Fibroblast of skin of back (primary cell): Measurements from ENCODE around the gene ZC3HAV1L.
"Not testable (repeated sequence)": the region's sequence is repeated elsewhere in the genome, so short reads cannot be mapped to it uniquely, and the experiment has no call there.

Experiments used
- DNase-seq: peaks from one replicate; pipeline ENCODE4 v3.0.0-alpha.2; 2013

The ZC3HAV1L gene

DNA sequence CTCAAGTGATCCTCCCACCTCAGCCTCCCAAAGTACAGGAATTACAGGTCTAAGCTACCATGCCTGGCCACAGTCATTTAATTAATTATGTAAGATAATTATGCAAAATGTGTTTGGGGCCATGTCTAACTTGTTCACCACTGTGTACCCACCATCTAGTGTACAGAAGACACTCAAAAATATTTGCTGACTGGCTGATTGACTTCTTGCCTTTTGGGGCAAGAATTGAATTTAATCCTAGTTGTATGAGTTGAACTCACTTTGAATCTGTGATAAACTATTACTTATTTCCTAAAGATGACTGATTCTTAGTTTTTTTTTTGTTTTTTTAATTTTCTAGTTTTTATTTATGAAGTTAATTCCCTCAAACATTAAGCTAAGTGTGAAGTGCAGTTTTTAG is 15.8 kb upstream of the ZC3HAV1L start:
- no peak for DNase-seq

GRCh38 chr7:139049936-139050335 is 14.1 kb upstream of the ZC3HAV1L start:
- peak; percentile 40 for DNase-seq

- no peak for DNase-seq
Observed at GRCh38 chr7:139049111-139049510, 13.3 kb upstream of the ZC3HAV1L start.

- DNase-seq: no peak
Observed at GRCh38 chr7:139047970-139048369, 12.1 kb upstream of the ZC3HAV1L start.

- no peak for DNase-seq
Observed at GRCh38 chr7:139046143-139046542, 10.3 kb upstream of the ZC3HAV1L start.

- DNase-seq: no peak
Observed at GRCh38 chr7:139044813-139045794, 9.3 kb upstream of the ZC3HAV1L start.

GRCh38 chr7:139043823-139044812 is 8.3 kb upstream of the ZC3HAV1L start:
- no peak for DNase-seq

DNA sequence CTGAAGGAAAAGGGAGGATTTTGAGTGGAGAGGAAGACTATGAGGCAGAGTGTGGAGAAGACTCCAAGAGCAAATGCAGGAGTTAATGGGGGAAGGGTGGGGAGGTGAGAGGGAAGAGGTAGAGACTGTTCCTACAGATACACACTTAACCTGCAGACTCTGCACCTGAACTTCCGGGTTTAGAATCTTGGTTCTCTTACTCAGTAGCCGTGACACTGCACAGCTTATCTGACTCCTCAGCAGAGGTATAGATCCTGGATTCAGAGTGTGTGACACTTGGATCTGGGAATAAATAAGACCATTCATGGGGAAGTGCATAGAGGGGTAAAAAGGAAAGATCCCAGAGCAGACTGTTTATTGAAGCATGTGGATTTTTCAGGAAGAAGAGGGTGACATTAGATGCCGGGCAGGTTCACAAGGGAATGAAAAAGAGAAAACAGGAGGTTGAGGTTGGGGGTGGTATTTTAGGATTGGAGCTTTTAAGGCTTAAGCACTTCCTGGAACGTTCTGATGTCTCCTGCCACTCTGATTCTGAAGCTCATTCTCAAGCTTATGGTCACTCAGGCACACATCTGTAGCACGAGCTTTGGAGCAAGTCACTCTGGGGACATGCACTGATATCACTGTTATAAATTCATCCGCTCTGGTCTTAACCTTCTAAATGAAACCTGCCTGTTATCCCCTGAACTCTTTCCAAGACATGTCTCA is 5.7 kb upstream of the ZC3HAV1L start:
- DNase-seq: no peak

- no peak for DNase-seq
Observed at GRCh38 chr7:139038691-139039090, 2.8 kb upstream of the ZC3HAV1L start.

DNA sequence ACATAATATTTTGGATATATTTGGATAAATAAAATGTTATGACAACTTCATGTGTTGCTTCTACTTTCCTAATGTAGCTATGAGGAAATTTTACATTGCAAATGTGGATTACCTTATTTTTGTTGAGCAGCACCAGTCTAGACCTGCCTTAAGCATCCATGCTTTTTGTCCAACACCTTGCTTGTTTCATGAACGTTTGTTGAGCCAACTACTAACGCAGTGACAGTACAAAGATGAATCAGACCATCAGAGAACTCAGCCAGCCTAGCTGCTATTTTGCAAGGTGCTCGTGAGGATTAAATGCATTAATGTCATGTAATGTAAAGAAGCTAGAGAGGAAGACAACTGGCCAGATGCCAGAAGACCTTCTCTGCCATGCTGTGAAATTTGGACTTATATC is 1.1 kb upstream of the ZC3HAV1L start:
- no peak for DNase-seq

- peak; percentile 38 for DNase-seq
Observed at GRCh38 chr7:139034855-139035585, 822 bp downstream of the ZC3HAV1L start.

GRCh38 chr7:139034336-139034735 is 1.5 kb downstream of the ZC3HAV1L start:
- DNase-seq: peak; percentile 26

DNA sequence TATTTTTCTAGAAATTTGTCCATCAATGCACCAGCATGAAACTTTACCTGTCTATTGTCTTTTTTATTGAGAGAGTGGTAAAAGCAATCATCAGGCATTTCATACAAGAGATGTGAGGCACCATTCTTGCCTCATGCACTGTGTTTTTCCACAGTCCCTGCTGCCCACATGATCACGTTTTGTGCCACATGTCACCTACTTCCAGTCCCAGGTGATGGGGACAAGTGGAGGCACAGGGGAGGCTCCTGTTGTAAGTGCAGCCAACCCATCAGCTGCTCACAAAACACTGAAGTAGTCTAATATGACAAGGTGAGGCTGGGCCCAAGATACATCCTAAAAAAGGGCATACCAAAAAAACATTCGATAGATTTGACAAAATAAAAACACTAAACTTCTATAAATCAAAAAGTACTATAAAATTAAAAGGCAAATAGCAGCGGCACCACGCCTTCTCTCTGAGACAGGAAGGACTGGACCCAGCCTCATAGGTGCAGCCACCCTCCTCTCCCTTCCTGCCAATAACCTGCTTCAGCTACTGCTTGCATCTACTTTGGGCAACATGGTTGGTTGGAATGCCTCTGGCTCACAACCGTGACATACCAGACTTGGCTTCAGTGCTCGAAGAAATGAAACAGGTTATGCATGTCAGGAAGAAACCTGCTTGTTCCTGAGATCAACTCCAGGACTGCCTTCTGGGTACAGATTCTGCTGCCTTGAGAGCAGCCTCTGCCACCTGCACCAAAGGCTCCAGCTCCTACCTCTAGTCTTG is 2.3 kb downstream of the ZC3HAV1L start:
- no peak for DNase-seq

GRCh38 chr7:139032473-139032872 is 3.4 kb downstream of the ZC3HAV1L start:
- no peak for DNase-seq

- DNase-seq: no peak
Observed at GRCh38 chr7:139029353-139029752, 6.5 kb downstream of the ZC3HAV1L start.

- no peak for DNase-seq
Observed at GRCh38 chr7:139026551-139026950, 9.3 kb downstream of the ZC3HAV1L start.

- DNase-seq: not testable (repeated sequence)
Observed at GRCh38 chr7:139025861-139026260, 10.0 kb downstream of the ZC3HAV1L start.

DNA sequence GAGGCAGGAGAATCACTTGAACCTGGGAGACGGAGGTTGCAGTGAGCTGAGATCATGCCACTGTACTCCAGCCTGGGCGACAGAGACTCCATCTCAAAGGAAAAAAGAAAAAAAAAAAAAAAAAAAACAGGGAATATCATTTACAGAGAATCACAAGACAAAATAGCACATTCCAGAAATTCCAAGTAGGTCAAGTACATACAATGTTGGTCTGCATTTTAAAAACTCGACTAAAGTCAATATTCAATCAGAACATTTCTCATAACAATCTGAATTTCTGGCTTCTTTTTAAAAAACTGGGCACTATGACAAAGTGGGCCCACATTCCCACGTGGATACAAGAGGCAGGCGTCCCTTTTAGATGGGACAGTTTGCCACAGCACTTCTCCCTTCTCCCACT is 12.8 kb downstream of the ZC3HAV1L start:
- peak; percentile 36 for DNase-seq

DNA sequence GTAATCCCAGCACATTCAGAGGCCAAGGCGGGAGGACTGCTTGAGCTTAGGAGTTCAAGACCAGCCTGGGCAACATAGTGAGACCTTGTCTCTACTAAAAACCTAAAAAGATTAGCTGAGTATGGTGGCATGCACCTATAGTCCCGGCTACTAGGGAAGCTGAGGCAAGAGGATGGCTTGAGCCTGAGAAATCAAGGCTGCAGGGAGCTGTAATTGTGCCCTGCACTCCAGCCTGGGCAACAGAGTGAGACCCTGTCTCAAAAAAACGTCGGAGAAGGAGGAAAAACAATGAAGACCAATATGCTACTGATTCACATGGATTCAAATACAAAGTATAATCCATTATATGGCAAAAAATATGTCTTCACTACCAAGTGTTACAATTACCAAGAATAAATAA is 13.6 kb downstream of the ZC3HAV1L start:
- DNase-seq: no peak

DNA sequence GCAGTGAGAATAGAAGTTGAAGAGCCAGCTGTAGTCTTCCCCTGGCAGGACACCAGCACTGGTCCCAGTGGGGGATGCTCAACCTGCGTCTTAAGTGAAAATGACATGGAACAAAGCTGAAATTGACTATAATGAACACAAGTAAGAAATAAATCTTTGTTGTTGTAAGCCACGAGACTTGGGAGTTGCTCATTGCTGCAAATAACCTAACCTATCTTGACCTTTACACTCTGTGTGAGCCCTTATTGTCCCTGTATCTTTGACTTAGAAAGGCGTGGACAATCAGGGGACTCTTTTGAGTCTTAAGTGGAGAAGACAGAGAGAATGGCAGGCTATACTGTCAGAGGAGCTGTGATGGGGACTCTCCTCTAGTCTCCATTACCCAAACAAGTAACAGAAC is 16.9 kb downstream of the ZC3HAV1L start:
- DNase-seq: no peak

- DNase-seq: peak; percentile 60
Observed at GRCh38 chr7:139016931-139017511, 18.8 kb downstream of the ZC3HAV1L start.
